Suprapubic skin (tissue), 4 donors: ENCODE results near the gene LRRC8B. TPM values are rescaled to one million over a fixed set of nuclear protein-coding genes. Genes with fewer than 3 reads are reported as not detected.

ENCODE experiments used
- DNase-seq, 2 donors: peaks; one replicate each; pipeline ENCODE4 v3.0.0-alpha.2; 2019; ENCODE audit warnings: low spot score in 2 of 2
- H3K27ac ChIP-seq: fragments of 200-600 bp; sonication (generic); one replicate; pipeline ENCODE4 v1.5.1; 2019
- H3K27me3 ChIP-seq: fragments of 200-600 bp; sonication (generic); one replicate; pipeline ENCODE4 v1.5.1; 2019
- H3K36me3 ChIP-seq: fragments of 200-600 bp; sonication (generic); one replicate; pipeline ENCODE4 v1.5.1; 2019
- H3K4me1 ChIP-seq: fragments of 200-600 bp; sonication (generic); one replicate; pipeline ENCODE4 v1.5.1; 2019
- H3K4me3 ChIP-seq: fragments of 200-600 bp; sonication (generic); one replicate; pipeline ENCODE4 v1.5.1; 2019; ENCODE audit warnings: mild to moderate bottlenecking
- H3K9me3 ChIP-seq: fragments of 200-600 bp; sonication (generic); one replicate; pipeline ENCODE4 v1.5.1; 2019
- EP300 ChIP-seq: sonication (generic); formaldehyde crosslinking; IDR thresholded peaks from one replicate; pipeline ENCODE4 v1.6.1; 2017; ENCODE audit warnings: antibody characterized with exemption
- POLR2A ChIP-seq, 2 donors: fragments of 450-650 bp; IDR thresholded peaks; one replicate each; pipeline ENCODE4 v1.6.1; 2017; ENCODE audit warnings: antibody characterized with exemption in 2 of 2, mild to moderate bottlenecking in 2 of 2, moderate library complexity in 2 of 2
- POLR2AphosphoS5 ChIP-seq, 3 donors: sonication (generic); formaldehyde crosslinking; IDR thresholded peaks; one replicate each; pipeline ENCODE4 v1.6.1; 2017; ENCODE audit warnings: antibody characterized with exemption in 3 of 3
- WGBS: methylation state at CpG from one replicate; pipeline ENCODE4 v1.1.5; 2018; 5-methylcytosine and 5-hydroxymethylcytosine counted together
- total RNA-seq, 4 donors: library from RNA; depleted of rRNA; stranded (reverse); fragments of >200 nt; gene quantifications; one replicate each; pipeline ENCODE4 v1.1.0, GENCODE V29; 2016
- TF ChIP-seq, protein P1 (sequence below), 2 donors: fragments of 200-600 bp in 1 of 2; fragments of 450-650 bp in 1 of 2; sonication (generic) in 1 of 2; IDR thresholded peaks; one replicate each; pipeline ENCODE4 v1.5.1; 2016 to 2019; ENCODE audit warnings: antibody characterized with exemption in 2 of 2, mild to moderate bottlenecking in 1 of 2, moderate library complexity in 1 of 2

Gene LRRC8B
- total RNA-seq, 4 donors from 2014 or later, result 11.1 to 26.6 (median 13.9) TPM

DNA sequence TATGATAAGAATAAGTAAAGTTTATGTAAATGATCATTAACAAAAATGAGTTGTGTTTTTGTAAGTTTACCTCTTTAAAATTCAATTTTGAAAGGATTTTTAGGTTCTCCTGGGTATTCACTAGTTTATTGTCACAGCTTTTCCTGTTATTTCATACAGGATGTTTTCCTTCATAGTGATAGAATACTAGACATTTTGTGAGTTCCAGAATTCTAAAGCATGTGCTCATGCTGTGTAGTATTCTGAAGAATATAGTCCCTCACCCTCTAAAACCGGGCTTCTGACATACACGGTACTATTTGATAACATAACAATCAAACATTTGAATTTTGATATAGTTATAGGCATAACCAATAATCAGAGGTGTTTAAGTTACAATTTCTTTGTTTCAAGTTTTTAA, 118.9 kb downstream of the LRRC8B start:
- 88% methylated on average over 2 of the region's 2 CpGs for WGBS
- H3K36me3 ChIP-seq, result no peaks in the 10 kb centered on the region
- H3K4me1 ChIP-seq, result no peaks in the 10 kb centered on the region
- H3K9me3 ChIP-seq, result peaks cover 8% of the 10 kb centered on the region
- DNase-seq, result no peak
- no peak for TF ChIP-seq POLR2AphosphoS5 (IDR thresholded peaks at IDR 0.05)
- TF ChIP-seq, protein P1, sequence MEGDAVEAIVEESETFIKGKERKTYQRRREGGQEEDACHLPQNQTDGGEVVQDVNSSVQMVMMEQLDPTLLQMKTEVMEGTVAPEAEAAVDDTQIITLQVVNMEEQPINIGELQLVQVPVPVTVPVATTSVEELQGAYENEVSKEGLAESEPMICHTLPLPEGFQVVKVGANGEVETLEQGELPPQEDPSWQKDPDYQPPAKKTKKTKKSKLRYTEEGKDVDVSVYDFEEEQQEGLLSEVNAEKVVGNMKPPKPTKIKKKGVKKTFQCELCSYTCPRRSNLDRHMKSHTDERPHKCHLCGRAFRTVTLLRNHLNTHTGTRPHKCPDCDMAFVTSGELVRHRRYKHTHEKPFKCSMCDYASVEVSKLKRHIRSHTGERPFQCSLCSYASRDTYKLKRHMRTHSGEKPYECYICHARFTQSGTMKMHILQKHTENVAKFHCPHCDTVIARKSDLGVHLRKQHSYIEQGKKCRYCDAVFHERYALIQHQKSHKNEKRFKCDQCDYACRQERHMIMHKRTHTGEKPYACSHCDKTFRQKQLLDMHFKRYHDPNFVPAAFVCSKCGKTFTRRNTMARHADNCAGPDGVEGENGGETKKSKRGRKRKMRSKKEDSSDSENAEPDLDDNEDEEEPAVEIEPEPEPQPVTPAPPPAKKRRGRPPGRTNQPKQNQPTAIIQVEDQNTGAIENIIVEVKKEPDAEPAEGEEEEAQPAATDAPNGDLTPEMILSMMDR (IDR thresholded peaks at IDR 0.05), result no peak
- no peak for TF ChIP-seq EP300
- no peak for TF ChIP-seq POLR2A (IDR thresholded peaks at IDR 0.05)
- no peak overlapping the region for H3K4me3 ChIP-seq
- H3K27me3 ChIP-seq, result no peaks in the 10 kb centered on the region
- no peak overlapping the region for H3K27ac ChIP-seq

DNA sequence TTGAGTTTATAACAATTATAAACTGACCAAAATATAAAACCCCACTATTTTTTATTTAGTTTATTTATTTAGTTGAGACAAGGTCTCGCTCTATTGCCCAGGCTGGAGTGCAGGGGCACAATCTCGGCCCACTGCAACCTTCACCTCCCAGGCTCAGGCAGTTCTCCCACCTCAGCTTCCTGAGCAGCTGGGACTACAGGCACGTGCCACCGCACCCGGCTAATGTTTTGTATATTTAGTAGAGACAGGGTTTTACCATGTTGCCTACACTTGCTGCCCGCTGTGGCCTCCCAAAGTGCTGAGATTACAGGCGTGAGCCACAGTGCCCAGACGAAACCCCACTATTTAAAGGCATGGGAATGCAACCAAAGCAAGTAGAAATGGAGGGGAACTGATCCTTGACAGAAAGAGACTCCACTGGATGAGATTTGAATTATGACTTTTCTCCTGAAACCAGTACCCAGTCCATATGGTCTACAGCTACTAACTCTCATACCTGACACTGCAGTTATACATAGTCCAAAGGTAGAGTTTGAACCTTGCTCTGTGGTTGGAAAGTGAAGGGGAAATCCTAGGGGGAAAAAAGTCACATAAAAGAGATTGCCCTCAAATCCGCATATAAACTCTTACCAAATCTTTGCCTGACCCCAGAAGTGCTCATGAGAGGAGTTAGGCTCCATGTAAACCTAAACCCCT, 119.6 kb downstream of the LRRC8B start:
- Histone ChIP-seq H3K27ac (no peak overlapping the region), H3K36me3 (no peaks in the 10 kb centered on the region), H3K4me3 (no peak overlapping the region), H3K9me3 (peaks cover 8% of the 10 kb centered on the region), H3K27me3 (no peaks in the 10 kb centered on the region), H3K4me1 (peaks cover 2% of the 10 kb centered on the region)
- TF ChIP-seq POLR2AphosphoS5 (IDR thresholded peaks at IDR 0.05) (no peak), POLR2A (IDR thresholded peaks at IDR 0.05) (no peak), EP300 (no peak)
- TF ChIP-seq, protein P1 (IDR thresholded peaks at IDR 0.05), result no peak
- DNase-seq, result no peak
- 71% methylated on average over 9 of the region's 9 CpGs for whole genome bisulfite sequencing

DNA sequence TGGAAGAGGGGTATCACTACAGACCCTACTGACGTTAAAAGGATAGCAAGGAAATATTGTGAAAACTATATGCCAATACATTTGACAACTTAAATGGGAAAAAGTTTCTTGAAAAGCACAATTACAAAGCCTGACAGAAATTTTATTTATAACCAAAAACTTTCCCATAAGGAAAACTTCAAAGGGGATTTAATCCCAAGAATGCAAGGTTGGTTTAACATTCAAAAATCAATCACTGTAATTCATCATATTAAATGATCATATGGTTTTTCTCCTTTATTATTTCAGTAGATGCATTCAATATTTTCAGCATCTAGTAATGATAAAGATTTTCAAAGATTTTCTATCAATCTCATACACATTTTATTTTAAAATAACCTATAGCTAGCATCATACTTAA, 121.6 kb downstream of the LRRC8B start:
- peaks cover 4% of the 10 kb centered on the region for H3K4me1 ChIP-seq
- TF ChIP-seq POLR2AphosphoS5 (IDR thresholded peaks at IDR 0.05), result no peak
- TF ChIP-seq, protein P1 (IDR thresholded peaks at IDR 0.05), result no peak
- no peak for TF ChIP-seq EP300
- TF ChIP-seq POLR2A (IDR thresholded peaks at IDR 0.05), result no peak
- H3K27ac ChIP-seq, result no peak overlapping the region
- no peaks in the 10 kb centered on the region for H3K27me3 ChIP-seq
- H3K4me3 ChIP-seq, result no peak overlapping the region
- no peak for DNase-seq
- no peaks in the 10 kb centered on the region for H3K36me3 ChIP-seq
- WGBS, result 0% methylated on average over 1 of the region's 1 CpG
- H3K9me3 ChIP-seq, result peaks cover 8% of the 10 kb centered on the region

Other genes starting within 250 kb of the LRRC8B start
- gene GBP6, start 160.8 kb upstream of the LRRC8B start, total RNA-seq, result under 1 TPM; 0.26 to 0.64 (median 0.56) TPM
- gene LRRC8C, start 108.3 kb downstream of the LRRC8B start, total RNA-seq, result 10 to 100 TPM in 1 of 4 donors, 1 to 10 TPM in 3; 6.2 to 10.4 (median 9.1) TPM